Spleen (tissue), 11 donors: ENCODE data around the gene NHERF2. TPM values are rescaled to one million over a fixed set of nuclear protein-coding genes. Genes with fewer than 3 reads are reported as not detected.

ENCODE experiments used
- DNase-seq: peaks from one replicate; pipeline ENCODE4 v3.0.0-alpha.2; 2020
- H3K27ac ChIP-seq, 8 donors: fragments of 200-600 bp; sonication (generic) in 7 of 8; 1 replicate in 4 of 8; 2 replicates in 4 of 8; pipeline versions ENCODE4 v1.5.0 to v1.8.0; 2016 to 2021; ENCODE audit warnings: inconsistent platforms in 4 of 8, mild to moderate bottlenecking in 4 of 8, moderate library complexity in 1 of 8
- H3K27me3 ChIP-seq, 7 donors: fragments of 200-600 bp; sonication (generic) in 6 of 7; replicated peaks in 1 of 7; 1 replicate in 4 of 7; 2 replicates in 3 of 7; pipeline versions ENCODE4 v1.5.0 to v1.8.0; 2016 to 2021; ENCODE audit warnings: inconsistent platforms in 3 of 7, mild to moderate bottlenecking in 1 of 7
- H3K36me3 ChIP-seq, 6 donors: fragments of 200-600 bp; sonication (generic) in 5 of 6; 1 replicate in 4 of 6; 2 replicates in 2 of 6; pipeline versions ENCODE4 v1.5.0 to v1.8.0; 2016 to 2021; ENCODE audit warnings: inconsistent platforms in 2 of 6
- H3K4me1 ChIP-seq, 6 donors: fragments of 200-600 bp; sonication (generic) in 5 of 6; 1 replicate in 3 of 6; 2 replicates in 3 of 6; pipeline versions ENCODE4 v1.5.0 to v1.8.0; 2016 to 2021; ENCODE audit warnings: inconsistent platforms in 3 of 6
- H3K4me3 ChIP-seq, 8 donors: fragments of 200-600 bp; sonication (generic) in 7 of 8; 1 replicate in 4 of 8; 2 replicates in 4 of 8; pipeline versions ENCODE4 v1.5.0 to v1.8.0; 2016 to 2021; ENCODE audit warnings: inconsistent platforms in 4 of 8, mild to moderate bottlenecking in 4 of 8, moderate library complexity in 2 of 8
- H3K9me3 ChIP-seq, 8 donors: fragments of 200-600 bp; sonication (generic) in 7 of 8; 1 replicate in 4 of 8; 2 replicates in 4 of 8; pipeline versions ENCODE4 v1.5.0 to v1.8.0; 2016 to 2021; ENCODE audit warnings: inconsistent platforms in 4 of 8
- POLR2A ChIP-seq, 3 donors: fragments of 450-650 bp; IDR thresholded peaks; one replicate each; pipeline ENCODE4 v1.5.1; 2017; ENCODE audit warnings: antibody characterized with exemption in 3 of 3, mild to moderate bottlenecking in 1 of 3
- POLR2AphosphoS5 ChIP-seq, 3 donors: sonication (generic); formaldehyde crosslinking; IDR thresholded peaks; one replicate each; pipeline ENCODE4 v1.5.1; 2017; ENCODE audit warnings: antibody characterized with exemption in 3 of 3
- WGBS, 5 donors: extraction: QIAGEN DNeasy Blood & Tissue Kit in 3 of 5; methylation state at CpG; one replicate each; pipeline versions ENCODE4 v1.1.5 to v1.1.7; 2013 to 2018; 5-methylcytosine and 5-hydroxymethylcytosine counted together
- intact Hi-C: fragments of 100-400 bp; cut with DNase I; formaldehyde crosslinking; loops from one replicate; pipeline ENCODE4 v1.15.0; 2023; ENCODE audit warnings: low total_unique reads
- polyA plus RNA-seq, 3 donors: library from polyadenylated mRNA; stranded (reverse); fragments of 200-250 nt; gene quantifications; one replicate each; pipeline ENCODE4 v1.2.1, GENCODE V29; 2013
- total RNA-seq, 7 donors: library from RNA; depleted of rRNA in 3 of 7; stranded (reverse); fragments of >200 nt in 3 of 7; fragmentation: NEBNext Ultra II Directional in 4 of 7; extraction: Animal tissue kit (Norgen Biotek cat#: 25700) in 4 of 7; gene quantifications; one replicate each; pipeline versions ENCODE4 v1.1.0 to v1.2.1, GENCODE V29; 2016 to 2021
- TF ChIP-seq, protein P1 (sequence below), 11 experiments: fragments of 200-600 bp in 7 of 11; fragments of 450-650 bp in 4 of 11; sonication (generic) in 4 of 11; IDR thresholded peaks in 8 of 11; conservative IDR thresholded peaks in 3 of 11; 1 replicate in 7 of 11; 2 replicates in 4 of 11; pipeline versions ENCODE4 v1.4.0 to v1.8.0; 2016 to 2021; ENCODE audit warnings: antibody characterized with exemption in 11 of 11, inconsistent platforms in 4 of 11, mild to moderate bottlenecking in 1 of 11
- donor health status: healthy with polysubstance abuse.
- donor health status: DM: no; HTN: no; CAD: no; lungs with moderate emphysema.
- donor health status: DM: no; HTN: no; CAD: no.
- donor health status: Bipolar disorder and iron deficiency.
- donor health status: healthy.
- donor health status: DM: no; HTN: no; CAD: no.
- donor health status: DM: yes; HTN: yes; CAD: no.

Gene NHERF2
- total and polyA plus RNA-seq, 10 donors = 62.4 to 218 (median 112) TPM

- H3K27ac ChIP-seq = peak overlapping the region in 7 of 8 donors; percentile 72 to 85 (median 78)
- intact Hi-C loops = no loop called here
- peaks cover 0 to 7% (median 0%) of the 10 kb centered on the region in 7 donors for H3K27me3 ChIP-seq
- peaks cover 40 to 97% (median 76%) of the 10 kb centered on the region in 6 donors for H3K4me1 ChIP-seq
- no peaks in the 10 kb centered on the region for H3K9me3 ChIP-seq
- peaks cover 0 to 40% (median 4%) of the 10 kb centered on the region in 6 donors for H3K36me3 ChIP-seq
- 68 to 77% (median 73%) methylated on average over 26 to 41 of the region's 41 CpGs for WGBS, 5 donors
- TF ChIP-seq, protein P1, sequence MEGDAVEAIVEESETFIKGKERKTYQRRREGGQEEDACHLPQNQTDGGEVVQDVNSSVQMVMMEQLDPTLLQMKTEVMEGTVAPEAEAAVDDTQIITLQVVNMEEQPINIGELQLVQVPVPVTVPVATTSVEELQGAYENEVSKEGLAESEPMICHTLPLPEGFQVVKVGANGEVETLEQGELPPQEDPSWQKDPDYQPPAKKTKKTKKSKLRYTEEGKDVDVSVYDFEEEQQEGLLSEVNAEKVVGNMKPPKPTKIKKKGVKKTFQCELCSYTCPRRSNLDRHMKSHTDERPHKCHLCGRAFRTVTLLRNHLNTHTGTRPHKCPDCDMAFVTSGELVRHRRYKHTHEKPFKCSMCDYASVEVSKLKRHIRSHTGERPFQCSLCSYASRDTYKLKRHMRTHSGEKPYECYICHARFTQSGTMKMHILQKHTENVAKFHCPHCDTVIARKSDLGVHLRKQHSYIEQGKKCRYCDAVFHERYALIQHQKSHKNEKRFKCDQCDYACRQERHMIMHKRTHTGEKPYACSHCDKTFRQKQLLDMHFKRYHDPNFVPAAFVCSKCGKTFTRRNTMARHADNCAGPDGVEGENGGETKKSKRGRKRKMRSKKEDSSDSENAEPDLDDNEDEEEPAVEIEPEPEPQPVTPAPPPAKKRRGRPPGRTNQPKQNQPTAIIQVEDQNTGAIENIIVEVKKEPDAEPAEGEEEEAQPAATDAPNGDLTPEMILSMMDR (IDR thresholded peaks at IDR 0.05 in 8 of 11, conservative IDR thresholded peaks at IDR 0.05 in 3 of 11) = no peak
- TF ChIP-seq POLR2AphosphoS5 (IDR thresholded peaks at IDR 0.05) = peak in 2 of 3 donors; percentile 6 to 9
- no peak for TF ChIP-seq POLR2A (IDR thresholded peaks at IDR 0.05)
- peak overlapping the region in 1 of 8 donors; percentile 9 for H3K4me3 ChIP-seq
- DNase-seq = no peak
These were observed 11.9 kb downstream of the NHERF2 start for GRCh38 chr16:2038382-2039231.

- no peaks in the 10 kb centered on the region for H3K9me3 ChIP-seq
- peak overlapping the region; percentile 60 to 85 (median 76) for H3K27ac ChIP-seq
- WGBS, 5 donors = 55 to 78% (median 58%) methylated on average over 23 to 29 of the region's 29 CpGs
- TF ChIP-seq, protein P1 (IDR thresholded peaks at IDR 0.05 in 8 of 11, conservative IDR thresholded peaks at IDR 0.05 in 3 of 11) = no peak
- TF ChIP-seq POLR2AphosphoS5 (IDR thresholded peaks at IDR 0.05) = peak; percentile 72 to 83 (median 80)
- H3K4me1 ChIP-seq = peaks cover 46 to 100% (median 77%) of the 10 kb centered on the region in 6 donors
- no peak for DNase-seq
- H3K27me3 ChIP-seq = peaks cover 0 to 7% (median 0%) of the 10 kb centered on the region in 7 donors
- H3K4me3 ChIP-seq = peak overlapping the region in 1 of 8 donors; percentile 9
- peaks cover 0 to 40% (median 4%) of the 10 kb centered on the region in 6 donors for H3K36me3 ChIP-seq
- intact Hi-C loops = no loop called here
These were observed 12.8 kb downstream of the NHERF2 start for GRCh38 chr16:2039274-2040031.

GRCh38 chr16:2040041-2040786 lies 13.5 kb downstream of the NHERF2 start:
- Histone ChIP-seq H3K9me3 (no peaks in the 10 kb centered on the region), H3K4me1 (peaks cover 50 to 100% (median 79%) of the 10 kb centered on the region in 6 donors), H3K4me3 (no peak overlapping the region), H3K27me3 (peaks cover 0 to 7% (median 0%) of the 10 kb centered on the region in 7 donors), H3K36me3 (peaks cover 0 to 40% (median 4%) of the 10 kb centered on the region in 6 donors), H3K27ac (peak overlapping the region; percentile 41 to 85 (median 76))
- no peak for DNase-seq
- TF ChIP-seq, protein P1 (IDR thresholded peaks at IDR 0.05 in 8 of 11, conservative IDR thresholded peaks at IDR 0.05 in 3 of 11) = no peak
- no peak for TF ChIP-seq POLR2A (IDR thresholded peaks at IDR 0.05)
- TF ChIP-seq POLR2AphosphoS5 (IDR thresholded peaks at IDR 0.05) = no peak
- 82 to 94% (median 85%) methylated on average over 14 to 24 of the region's 24 CpGs for WGBS, 5 donors
- intact Hi-C loops = no loop called here
